Colonic mucosa (tissue), 4 donors: Measurements from ENCODE around the gene FGD4. TPM values are rescaled to one million over a fixed set of nuclear protein-coding genes. Genes with fewer than 3 reads are reported as not detected.

ENCODE experiments used
- DNase-seq: peaks from one replicate; pipeline ENCODE4 v3.0.0-alpha.2; 2020
- H3K27ac ChIP-seq: fragments of 200-600 bp; one replicate; pipeline ENCODE4 v1.8.0; 2021
- H3K27me3 ChIP-seq: fragments of 200-600 bp; one replicate; pipeline ENCODE4 v1.8.0; 2021
- H3K36me3 ChIP-seq: fragments of 200-600 bp; one replicate; pipeline ENCODE4 v1.8.0; 2021
- H3K4me1 ChIP-seq: fragments of 200-600 bp; one replicate; pipeline ENCODE4 v1.8.0; 2021; ENCODE audit warnings: mild to moderate bottlenecking
- H3K4me3 ChIP-seq: fragments of 200-600 bp; one replicate; pipeline ENCODE4 v1.8.0; 2021
- H3K9ac ChIP-seq, 2 donors: one replicate each; pipeline ENCODE4 v1.7.0; 2013; ENCODE audit warnings: control low read depth in 2 of 2, low read depth in 2 of 2, low read length in 2 of 2
- H3K9me3 ChIP-seq: fragments of 200-600 bp; one replicate; pipeline ENCODE4 v1.8.0; 2021
- CTCF ChIP-seq: fragments of 200-600 bp; IDR thresholded peaks from one replicate; pipeline ENCODE4 v1.8.0; 2022; ENCODE audit warnings: antibody characterized with exemption, mild to moderate bottlenecking
- intact Hi-C: fragments of 100-400 bp; cut with DNase I; formaldehyde crosslinking; loops from one replicate; pipeline ENCODE4 v1.14.1; 2022
- total RNA-seq, 2 donors: library from RNA; stranded (reverse); fragmentation: NEBNext Ultra II Directional in 1 of 2; extraction: Animal tissue kit (Norgen Biotek cat#: 25700) in 1 of 2; gene quantifications; one replicate each; pipeline ENCODE4 v1.2.1, GENCODE V29; 2021
- donor health status: healthy.
- donor health status: DM: no; HTN: no; CAD: no.
- donor health status: DM: no; HTN: no; CAD: no.

FGD4 gene
- total RNA-seq, 2 donors from 2014 or later: 38.4 to 47.6 TPM

GRCh38 chr12:32605326-32606095 lies 206.2 kb downstream of the FGD4 start:
- H3K9me3 ChIP-seq: no peaks in the 10 kb centered on the region
- no peak overlapping the region for H3K4me3 ChIP-seq
- intact Hi-C loops: no loop called here
- no peak overlapping the region for H3K27ac ChIP-seq
- DNase-seq: no peak
- no peak overlapping the region for H3K9ac ChIP-seq
- no peak for TF ChIP-seq CTCF
- H3K27me3 ChIP-seq: no peaks in the 10 kb centered on the region
- no peaks in the 10 kb centered on the region for H3K4me1 ChIP-seq
- peaks cover 4% of the 10 kb centered on the region for H3K36me3 ChIP-seq

GRCh38 chr12:32606443-32606842 lies 207.1 kb downstream of the FGD4 start:
- H3K9me3 ChIP-seq: no peaks in the 10 kb centered on the region
- no peak overlapping the region for H3K9ac ChIP-seq
- no peak for TF ChIP-seq CTCF
- intact Hi-C loops: no loop called here
- peaks cover 3% of the 10 kb centered on the region for H3K36me3 ChIP-seq
- H3K4me3 ChIP-seq: no peak overlapping the region
- no peaks in the 10 kb centered on the region for H3K4me1 ChIP-seq
- no peak for DNase-seq
- H3K27ac ChIP-seq: no peak overlapping the region
- H3K27me3 ChIP-seq: no peaks in the 10 kb centered on the region

DNA sequence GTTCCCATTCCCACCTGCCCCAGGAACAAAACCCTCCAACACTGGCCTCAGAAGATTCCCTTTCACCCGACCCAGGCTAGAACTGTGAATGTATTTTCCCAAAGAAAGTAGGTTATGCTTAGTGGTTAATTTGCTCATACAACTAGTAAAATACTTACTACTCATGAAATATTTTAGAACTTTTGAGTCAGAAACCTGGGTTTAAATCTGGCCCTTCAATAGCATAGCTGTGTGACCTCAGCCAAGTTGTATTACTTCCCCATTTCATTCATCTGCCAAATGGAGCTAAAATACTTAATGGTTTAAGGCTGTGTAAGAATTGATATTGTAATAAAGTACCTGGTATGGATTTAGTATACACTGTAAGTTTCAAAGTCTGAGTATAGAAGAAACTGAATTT lies 210.6 kb downstream of the FGD4 start:
- Histone ChIP-seq H3K36me3 (no peaks in the 10 kb centered on the region), H3K9ac (no peak overlapping the region)
- no peak for TF ChIP-seq CTCF

DNA sequence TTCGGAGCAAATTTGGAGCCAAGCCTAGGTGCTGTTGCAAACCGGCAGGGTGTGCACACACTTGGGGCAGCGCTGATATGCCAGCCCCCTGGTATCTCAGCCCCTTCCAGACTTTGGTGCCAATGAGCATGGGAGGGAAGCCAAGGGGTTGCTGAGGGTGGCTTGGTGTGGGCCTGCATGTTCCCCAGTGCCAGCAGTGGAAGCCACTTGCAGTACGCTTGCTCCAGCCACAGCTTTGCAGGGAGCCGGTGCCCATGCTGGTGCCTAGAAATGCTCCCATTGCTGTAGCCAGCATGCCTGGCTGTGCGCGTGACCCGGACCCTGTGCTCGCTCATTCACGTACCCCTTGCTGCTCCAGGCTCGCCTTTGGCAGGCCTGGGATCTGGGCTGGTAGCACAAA lies 212.6 kb downstream of the FGD4 start:
- DNase-seq: no peak
- Histone ChIP-seq H3K27ac (no peak overlapping the region), H3K27me3 (no peaks in the 10 kb centered on the region), H3K36me3 (no peaks in the 10 kb centered on the region), H3K4me1 (no peaks in the 10 kb centered on the region), H3K4me3 (no peak overlapping the region), H3K9ac (no peak overlapping the region), H3K9me3 (no peaks in the 10 kb centered on the region)
- intact Hi-C loops: no loop called here
- TF ChIP-seq CTCF: no peak

More for the DNA sequence above, 210.6 kb downstream of the FGD4 start:
- Histone ChIP-seq H3K4me3 (no peak overlapping the region), H3K9me3 (no peaks in the 10 kb centered on the region), H3K4me1 (no peaks in the 10 kb centered on the region), H3K27ac (no peak overlapping the region), H3K27me3 (no peaks in the 10 kb centered on the region)
- DNase-seq: no peak
- intact Hi-C loops: no loop called here

GRCh38 chr12:32612658-32613614 lies 213.6 kb downstream of the FGD4 start:
- DNase-seq: no peak
- H3K9ac ChIP-seq: no peak overlapping the region
- no peaks in the 10 kb centered on the region for H3K9me3 ChIP-seq
- no peak overlapping the region for H3K27ac ChIP-seq
- H3K36me3 ChIP-seq: no peaks in the 10 kb centered on the region
- intact Hi-C loops: no loop called here
- H3K4me1 ChIP-seq: no peaks in the 10 kb centered on the region
- H3K27me3 ChIP-seq: no peaks in the 10 kb centered on the region
- H3K4me3 ChIP-seq: no peak overlapping the region
- TF ChIP-seq CTCF: no peak
